Ishikawa (cell line): ENCODE data around the gene NANP.

Source experiments
- CREB1 ChIP-seq: IDR thresholded peaks from 2 replicates; pipeline ENCODE4 v1.6.1; 2012; ENCODE audit warnings: low read depth
- EGR1 ChIP-seq: IDR thresholded peaks from 2 replicates; pipeline ENCODE4 v1.6.1; 2012
- EP300 ChIP-seq: IDR thresholded peaks from 2 replicates; pipeline ENCODE4 v1.6.1; 2012; ENCODE audit warnings: borderline replicate concordance
- FOXM1 ChIP-seq: IDR thresholded peaks from 2 replicates; pipeline ENCODE4 v1.6.1; 2012; ENCODE audit warnings: low read depth, borderline replicate concordance
- MAX ChIP-seq: IDR thresholded peaks from 2 replicates; pipeline ENCODE4 v1.6.1; 2012
- NFIC ChIP-seq: IDR thresholded peaks from 2 replicates; pipeline ENCODE4 v1.6.1; 2012
- RAD21 ChIP-seq: IDR thresholded peaks from 2 replicates; pipeline ENCODE4 v1.6.1; 2012; ENCODE audit warnings: low read depth
- REST ChIP-seq: IDR thresholded peaks from 2 replicates; pipeline ENCODE4 v1.6.1; 2012; ENCODE audit warnings: low read depth, mild to moderate bottlenecking
- TAF1 ChIP-seq: IDR thresholded peaks from 2 replicates; pipeline ENCODE4 v1.6.1; 2012; ENCODE audit warnings: low read depth, mild to moderate bottlenecking
- TCF12 ChIP-seq: IDR thresholded peaks from 2 replicates; pipeline ENCODE4 v1.6.1; 2012; ENCODE audit warnings: low read depth
- TEAD4 ChIP-seq: IDR thresholded peaks from 2 replicates; pipeline ENCODE4 v1.6.1; 2012
- USF1 ChIP-seq: IDR thresholded peaks from 2 replicates; pipeline ENCODE4 v1.6.1; 2012
- YY1 ChIP-seq: IDR thresholded peaks from 2 replicates; pipeline ENCODE4 v1.6.1; 2012; ENCODE audit warnings: low read depth
- ZBTB7A ChIP-seq: IDR thresholded peaks from 2 replicates; pipeline ENCODE4 v1.6.1; 2012; ENCODE audit warnings: low read depth

The NANP gene

GRCh38 chr20:25601659-25602058, 22.2 kb downstream of the NANP start:
- TF ChIP-seq REST (no peak), TEAD4 (no peak), YY1 (no peak), TCF12 (no peak), NFIC (no peak)

- TF ChIP-seq TCF12 (no peak), USF1 (no peak), CREB1 (no peak), EGR1 (no peak), YY1 (no peak), FOXM1 (no peak), NFIC (no peak), ZBTB7A (no peak), TEAD4 (no peak), TAF1 (no peak), RAD21 (no peak), EP300 (no peak), MAX (no peak), REST (no peak)
Observed at GRCh38 chr20:25600632-25601031, 23.2 kb downstream of the NANP start.

GRCh38 chr20:25592135-25592852, 31.5 kb downstream of the NANP start:
- TF ChIP-seq ZBTB7A (no peak), MAX (no peak)

- no peak for TF ChIP-seq TEAD4
- TF ChIP-seq NFIC, result no peak
- no peak for TF ChIP-seq EGR1
- no peak for TF ChIP-seq MAX
- no peak for TF ChIP-seq YY1
- TF ChIP-seq CREB1, result no peak
- no peak for TF ChIP-seq TCF12
- no peak for TF ChIP-seq REST
- no peak for TF ChIP-seq TAF1
Observed at GRCh38 chr20:25588491-25588890, 35.3 kb downstream of the NANP start.

- TF ChIP-seq USF1 (no peak), FOXM1 (no peak), CREB1 (no peak), TCF12 (no peak), TAF1 (no peak)
Observed at GRCh38 chr20:25587536-25587935, 36.3 kb downstream of the NANP start.
